HG03432 (cell line): Measurements from ENCODE around the gene GPRC5A.
A peak's percentile ranks its signal among the peaks of the same experiment; 100 is the strongest.

Source experiments
- ATAC-seq: cut with Tn5 transposase; IDR thresholded peaks from one replicate; pipeline ENCODE4 v1.9.1; 2021; ENCODE audit warnings: mild to moderate bottlenecking, moderate library complexity; ENCODE audit not compliant: unreplicated experiment

GPRC5A gene

DNA sequence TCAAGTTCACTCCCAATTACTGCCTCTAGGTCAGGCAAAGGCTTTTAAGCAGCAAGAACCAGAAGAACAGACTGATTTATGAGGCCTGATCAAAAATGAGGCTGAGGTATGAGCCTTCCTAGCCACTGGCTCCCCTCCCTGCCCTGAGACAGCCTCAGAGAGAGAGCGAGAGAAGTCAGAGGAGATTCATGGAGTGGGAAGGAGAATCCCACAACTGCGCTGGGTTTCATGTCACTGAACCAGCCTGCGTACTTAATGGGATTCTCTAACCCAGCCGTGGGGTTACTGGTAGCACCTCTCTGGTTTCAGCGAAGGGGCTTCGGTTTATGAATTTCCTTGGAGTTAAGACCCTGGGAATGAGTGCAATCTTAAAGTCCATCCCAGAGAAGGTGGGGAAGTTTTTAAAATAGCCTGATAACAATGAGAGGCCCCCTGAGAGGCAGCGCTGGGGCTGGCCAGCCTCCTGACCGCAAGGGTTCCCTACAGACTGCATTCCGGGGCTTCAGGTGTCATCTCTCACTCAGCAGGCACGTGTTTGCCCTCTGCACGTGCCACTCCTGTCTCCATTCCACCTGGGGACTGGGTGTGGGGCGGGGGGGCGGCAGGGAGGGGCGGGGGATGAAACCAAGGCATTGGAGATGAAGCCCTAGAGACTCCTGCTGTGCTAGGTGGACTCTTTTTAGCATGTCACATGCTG, 6.1 kb upstream of the GPRC5A start:
- ATAC-seq, result no peak

DNA sequence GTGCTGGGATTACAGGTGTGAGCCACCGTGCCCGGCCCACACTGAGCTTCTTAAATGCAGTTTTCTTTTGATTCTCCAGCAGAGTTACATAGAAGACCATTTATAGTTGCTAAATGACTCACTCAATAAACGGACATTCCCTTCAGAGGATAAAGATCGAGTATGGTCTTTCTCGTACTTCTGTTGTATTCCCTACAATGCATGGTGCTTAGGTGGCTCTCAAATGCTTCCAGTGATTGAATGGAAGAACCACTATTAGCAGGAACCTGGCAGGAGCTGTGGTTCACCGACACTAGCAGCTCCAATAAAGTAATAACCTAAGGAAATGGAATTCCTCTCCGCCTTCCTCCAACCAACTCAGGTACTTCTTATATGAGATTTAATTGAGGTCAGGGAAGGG, 3.9 kb upstream of the GPRC5A start:
- ATAC-seq, result no peak

DNA sequence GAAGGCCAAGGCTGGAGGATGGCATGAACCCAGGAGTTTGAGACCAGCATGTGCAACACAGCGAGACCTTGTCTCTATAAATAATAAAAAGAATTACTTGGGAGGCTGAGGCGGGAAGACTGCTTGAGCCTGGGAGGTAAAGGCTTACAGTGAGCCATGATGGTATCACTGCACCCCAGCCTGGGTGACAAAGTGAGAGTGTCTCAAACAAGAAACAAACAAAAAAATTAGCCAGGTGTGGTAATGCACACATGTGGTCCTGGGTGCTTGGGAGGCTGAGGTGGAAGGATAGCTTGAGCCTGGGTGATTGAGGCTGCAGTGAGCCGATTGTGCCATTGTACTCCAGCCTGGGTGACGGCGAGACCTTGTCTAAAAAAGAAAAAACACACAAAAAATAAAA, 1.7 kb upstream of the GPRC5A start:
- no peak for ATAC-seq

DNA sequence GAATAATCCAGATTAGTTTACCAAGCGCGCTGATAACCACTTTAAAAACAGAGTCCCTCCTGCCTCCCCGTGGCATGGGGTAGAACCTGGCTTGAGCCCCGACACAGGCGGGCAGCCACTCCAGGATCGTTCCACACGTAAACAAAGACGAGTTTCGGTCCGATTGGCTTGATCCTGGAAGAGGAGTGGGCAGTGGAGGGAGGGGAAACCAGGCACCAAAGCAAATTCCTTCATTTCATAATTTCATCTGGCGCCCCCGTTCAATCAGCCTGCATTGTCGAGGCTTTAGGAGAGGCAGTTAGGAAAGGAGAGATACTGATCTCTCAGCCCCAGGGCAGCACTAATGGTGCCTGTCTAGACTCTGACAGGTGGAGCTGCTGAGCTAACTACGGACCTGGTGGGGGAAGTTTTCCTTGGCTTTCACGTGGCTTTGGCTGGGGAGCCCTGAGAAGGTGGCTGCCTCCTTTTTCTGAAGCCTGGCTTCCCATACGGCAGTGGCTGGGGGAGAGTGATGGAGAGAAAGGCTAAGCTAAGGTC, 751 bp upstream of the GPRC5A start:
- ATAC-seq, result peak; percentile 68

DNA sequence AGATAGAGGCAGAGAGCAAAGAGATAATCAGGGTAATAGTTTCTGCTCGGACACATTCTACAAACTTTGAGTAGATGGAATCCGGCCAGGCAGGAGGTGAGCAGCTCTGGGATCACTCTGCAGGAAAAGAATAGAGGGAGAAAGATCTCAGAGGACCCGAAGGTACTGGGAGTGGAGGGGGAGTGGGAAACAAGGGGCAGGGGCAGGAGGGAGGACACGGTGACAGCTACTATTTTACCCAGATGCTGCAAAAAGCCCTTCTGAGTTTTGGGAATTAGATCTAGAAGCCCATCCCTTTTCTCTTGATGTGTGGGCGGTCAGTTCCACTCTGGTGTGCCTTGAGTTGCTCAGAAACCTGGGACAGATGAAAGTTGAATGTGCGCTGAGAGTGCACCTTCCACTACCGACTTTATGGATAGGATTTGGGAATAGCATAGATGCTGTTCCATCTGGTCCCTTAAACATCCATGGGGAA, 556 bp downstream of the GPRC5A start:
- ATAC-seq, result no peak

DNA sequence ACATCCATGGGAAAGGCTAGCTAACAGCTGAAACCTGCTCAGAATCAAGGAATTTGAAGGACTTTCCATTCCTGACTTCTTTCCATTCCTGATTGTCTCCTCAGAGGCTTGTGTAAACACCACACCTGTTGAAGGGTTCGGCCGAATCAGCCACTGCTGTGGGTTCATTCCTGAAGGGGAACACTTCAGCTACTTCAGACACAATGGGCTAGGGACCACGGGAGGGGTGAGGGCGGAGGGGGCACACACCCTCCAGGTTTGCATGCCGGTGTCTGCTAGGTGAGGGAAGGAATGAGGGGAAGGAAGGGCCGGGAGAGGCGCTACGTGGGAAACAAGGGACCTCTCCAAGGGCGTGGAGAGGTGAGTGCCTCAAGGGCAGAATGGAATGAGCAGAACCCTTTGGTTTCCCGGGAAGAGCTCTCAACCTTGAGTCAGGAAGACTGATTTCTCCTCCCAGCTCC, 1.3 kb downstream of the GPRC5A start:
- no peak for ATAC-seq

DNA sequence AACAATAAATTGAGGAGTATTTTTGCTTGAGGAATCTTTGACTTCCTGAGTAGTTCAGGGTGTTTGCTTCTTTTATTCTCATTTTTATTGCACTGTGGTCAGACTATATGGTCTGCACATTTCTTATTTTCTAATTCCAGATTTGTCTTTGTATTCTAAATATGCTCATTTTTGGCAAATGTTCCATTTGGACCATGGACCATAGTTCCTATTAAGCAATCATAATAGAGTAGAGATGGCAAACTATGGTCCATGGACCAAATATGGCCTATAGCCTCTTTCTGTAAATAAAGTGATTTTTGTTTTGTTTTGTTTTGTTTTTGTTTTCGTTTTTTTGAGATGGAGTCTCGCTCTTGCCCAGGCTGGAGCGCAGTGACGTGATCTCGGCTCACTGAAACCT, 2.1 kb downstream of the GPRC5A start:
- ATAC-seq, result no peak

DNA sequence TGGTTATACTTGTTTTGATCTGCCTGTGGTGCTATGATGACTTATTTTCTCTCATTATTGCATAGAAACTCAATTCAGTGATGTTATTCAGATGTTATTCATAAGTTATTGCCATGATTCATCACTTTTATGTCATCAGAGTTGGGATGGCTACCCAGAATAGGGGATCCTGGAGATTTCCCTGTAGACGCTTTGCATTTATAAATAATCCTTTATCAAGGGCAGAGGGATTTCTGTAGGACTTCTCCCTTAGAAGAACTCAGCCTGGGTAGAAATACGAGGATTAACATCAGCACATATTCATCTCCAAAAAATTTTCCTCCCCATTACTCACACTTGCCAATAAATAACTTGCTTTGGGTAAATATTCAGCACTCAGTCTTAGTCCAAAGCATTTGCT, 4.9 kb downstream of the GPRC5A start:
- no peak for ATAC-seq

DNA sequence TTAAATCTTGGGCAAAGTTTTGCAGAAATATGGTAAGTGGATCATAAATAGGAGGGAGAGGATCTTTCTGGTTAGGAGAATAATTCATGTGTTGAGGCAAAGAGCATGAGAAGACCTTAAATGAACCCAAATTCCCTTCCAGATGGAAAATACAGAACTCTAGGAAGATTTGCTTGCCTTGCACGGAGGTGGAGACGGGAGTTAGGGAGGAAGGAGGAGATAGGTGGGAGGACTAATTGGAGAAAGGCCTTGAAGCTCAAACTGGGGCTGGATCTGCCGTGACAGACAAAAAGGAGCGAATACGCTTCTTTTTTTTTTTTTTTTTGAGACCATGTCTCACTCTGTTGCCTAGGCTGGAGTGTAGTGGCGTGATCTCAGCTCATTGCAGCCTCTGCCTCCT, 5.9 kb downstream of the GPRC5A start:
- no peak for ATAC-seq

DNA sequence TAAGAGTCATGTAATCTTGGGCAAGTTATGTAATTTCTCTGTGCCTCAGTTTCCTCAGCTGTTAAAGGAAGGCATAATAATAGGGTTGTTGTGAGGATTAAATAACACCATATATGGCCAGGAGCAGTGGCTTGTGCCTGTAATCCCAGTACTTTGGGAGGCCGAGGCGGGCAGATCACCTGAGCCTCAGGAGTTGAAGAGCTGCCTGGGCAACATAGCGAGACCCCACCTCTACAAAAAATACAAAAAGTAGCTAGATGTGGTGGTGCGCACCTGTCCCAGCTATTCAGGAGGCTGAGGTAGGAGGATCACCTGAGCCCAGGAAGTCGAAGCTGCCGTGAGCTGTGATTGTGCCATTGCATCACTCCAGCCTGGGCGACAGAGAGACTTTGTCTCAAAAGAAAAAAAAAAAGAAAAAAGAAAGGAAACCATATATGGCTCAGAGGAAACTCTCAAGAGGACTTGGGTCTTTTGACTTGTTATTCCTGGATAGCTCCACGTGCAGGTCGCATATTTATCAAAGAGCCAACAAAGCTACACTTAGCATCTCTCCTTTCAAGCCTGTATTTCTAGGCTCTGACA, 6.9 kb downstream of the GPRC5A start:
- ATAC-seq, result no peak

DNA sequence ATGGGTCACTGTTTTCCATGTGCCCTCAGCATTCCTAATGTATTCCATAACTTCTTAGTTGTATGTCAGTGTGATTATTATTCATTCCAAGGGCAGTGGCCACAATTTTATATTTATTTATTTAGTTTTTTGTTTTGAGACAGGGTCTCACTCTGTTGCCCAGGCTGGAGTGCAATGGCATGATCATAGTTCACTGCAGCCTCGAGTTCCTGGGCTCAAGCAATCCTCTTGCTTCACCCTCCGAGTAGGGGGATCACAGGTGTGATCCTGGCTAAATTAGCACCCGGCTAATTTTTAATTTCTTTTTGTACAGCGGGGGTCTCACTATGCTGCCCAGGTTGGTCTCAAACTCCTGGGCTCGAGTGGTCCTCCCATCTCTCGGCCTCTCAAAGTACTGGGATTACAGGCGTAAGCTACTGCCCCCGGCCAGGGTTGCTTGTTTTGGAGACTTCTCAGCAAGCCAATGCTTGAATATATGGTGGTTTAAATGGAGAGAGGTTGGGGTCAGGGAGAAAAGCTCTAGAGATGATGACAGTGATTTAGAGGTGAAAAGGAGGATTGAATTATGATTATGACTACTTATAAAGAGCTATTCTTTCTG, 7.6 kb downstream of the GPRC5A start:
- no peak for ATAC-seq

DNA sequence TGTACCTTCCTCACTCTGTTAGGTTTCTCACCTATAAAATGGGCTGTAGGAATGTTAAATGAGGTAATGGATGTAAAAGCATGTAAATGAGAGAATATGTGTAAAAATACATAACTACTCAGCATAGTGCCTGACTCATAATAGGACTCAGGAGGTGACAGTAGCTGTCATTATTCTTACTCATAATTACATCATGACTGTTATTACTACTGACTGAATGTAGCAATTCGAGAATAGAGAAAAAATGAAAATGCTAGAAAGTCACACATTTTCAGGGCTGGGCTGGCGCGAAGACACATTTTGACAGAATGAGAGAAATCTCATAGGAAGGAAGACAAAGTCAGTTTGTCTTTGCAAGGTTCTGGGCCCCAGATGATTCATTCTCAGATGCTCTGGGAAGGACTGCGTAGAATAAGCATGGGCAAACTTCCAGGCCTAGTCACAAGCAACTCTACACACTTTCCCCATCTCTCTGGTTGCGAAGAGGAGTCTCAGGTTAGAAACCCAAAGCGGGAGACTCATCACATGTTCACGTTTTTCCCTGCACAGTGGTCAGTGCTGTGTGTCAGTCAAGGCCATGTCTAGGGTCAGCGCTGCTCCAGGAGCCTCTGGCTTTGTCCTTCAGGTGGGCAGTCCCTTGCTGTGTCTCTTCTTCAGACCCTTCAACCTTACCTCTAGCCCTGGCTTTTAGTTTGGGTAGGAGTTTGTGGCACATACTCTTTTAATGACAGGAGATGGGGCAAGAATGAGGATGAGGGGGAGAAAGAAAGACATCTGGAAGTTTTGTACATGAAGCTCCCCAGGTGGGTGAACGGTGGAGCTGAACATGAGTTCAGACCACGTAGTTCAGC, 8.4 kb downstream of the GPRC5A start:
- peak; percentile 86 for ATAC-seq

DNA sequence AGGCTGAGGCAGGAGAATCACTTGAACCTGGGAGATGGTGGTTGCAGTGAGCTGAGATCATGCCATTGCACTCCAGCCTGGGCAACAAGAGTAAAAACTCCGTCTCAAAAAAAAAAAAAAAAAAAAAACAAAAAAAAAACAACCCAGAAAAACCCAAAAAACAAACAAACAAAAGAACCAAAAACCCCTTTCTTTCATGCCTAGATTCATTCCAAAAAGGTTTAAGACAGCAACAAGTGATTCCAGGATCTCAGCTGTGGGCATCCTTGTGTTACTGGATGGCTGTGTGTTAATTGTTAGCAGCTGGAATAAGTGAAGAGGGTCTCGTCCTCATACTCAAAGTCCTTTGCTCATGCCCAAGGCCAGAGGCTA, 9.4 kb downstream of the GPRC5A start:
- no peak for ATAC-seq

DNA sequence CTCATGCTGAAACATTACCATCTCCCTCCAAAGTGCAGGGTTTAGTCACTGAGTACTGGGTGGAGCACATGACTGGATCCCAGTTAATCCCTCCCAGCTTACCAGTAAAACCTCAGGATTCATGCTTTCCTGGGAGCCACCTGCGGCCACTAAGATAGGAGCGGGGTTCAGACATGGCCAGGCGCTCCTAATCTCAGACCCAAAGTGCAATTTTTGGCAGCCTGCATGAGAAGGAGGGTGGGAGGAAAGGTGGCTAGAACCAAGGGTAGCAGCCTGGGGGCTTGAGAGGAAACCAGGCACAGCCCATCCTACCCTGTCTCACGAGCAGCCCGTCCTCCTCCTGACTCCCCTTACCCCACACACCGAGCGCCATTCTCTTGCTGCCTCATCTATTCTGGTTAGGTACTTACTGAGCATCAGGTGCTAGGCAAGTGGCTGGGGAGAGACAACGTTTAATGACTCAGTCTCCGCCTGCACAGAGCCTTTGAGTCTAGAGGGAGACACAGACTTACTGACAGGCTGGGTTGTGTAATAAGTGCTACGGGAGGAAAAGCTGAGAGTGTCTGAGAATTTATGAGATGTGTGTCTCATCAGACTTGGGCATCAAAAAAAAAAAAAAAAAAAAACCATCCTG, 9.9 kb downstream of the GPRC5A start:
- no peak for ATAC-seq

DNA sequence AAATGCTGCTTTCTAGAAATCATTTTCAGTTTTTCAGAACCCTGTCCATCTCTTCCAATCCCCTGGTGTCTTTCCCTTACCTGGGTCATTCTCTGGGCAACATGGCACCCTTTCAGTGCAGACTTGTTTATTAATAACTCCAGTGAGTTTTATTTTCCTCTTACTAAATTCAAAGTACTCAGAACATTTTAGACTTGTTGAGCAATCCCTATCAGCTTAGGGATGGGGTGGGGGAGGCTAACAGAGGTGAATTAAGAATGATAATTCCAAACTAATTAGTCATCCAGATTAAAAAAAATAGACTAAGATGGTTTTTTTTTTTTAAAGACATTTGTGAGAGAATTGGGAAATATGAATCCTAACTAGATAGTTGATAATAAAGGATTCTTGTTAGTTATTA, 10.7 kb downstream of the GPRC5A start:
- no peak for ATAC-seq

DNA sequence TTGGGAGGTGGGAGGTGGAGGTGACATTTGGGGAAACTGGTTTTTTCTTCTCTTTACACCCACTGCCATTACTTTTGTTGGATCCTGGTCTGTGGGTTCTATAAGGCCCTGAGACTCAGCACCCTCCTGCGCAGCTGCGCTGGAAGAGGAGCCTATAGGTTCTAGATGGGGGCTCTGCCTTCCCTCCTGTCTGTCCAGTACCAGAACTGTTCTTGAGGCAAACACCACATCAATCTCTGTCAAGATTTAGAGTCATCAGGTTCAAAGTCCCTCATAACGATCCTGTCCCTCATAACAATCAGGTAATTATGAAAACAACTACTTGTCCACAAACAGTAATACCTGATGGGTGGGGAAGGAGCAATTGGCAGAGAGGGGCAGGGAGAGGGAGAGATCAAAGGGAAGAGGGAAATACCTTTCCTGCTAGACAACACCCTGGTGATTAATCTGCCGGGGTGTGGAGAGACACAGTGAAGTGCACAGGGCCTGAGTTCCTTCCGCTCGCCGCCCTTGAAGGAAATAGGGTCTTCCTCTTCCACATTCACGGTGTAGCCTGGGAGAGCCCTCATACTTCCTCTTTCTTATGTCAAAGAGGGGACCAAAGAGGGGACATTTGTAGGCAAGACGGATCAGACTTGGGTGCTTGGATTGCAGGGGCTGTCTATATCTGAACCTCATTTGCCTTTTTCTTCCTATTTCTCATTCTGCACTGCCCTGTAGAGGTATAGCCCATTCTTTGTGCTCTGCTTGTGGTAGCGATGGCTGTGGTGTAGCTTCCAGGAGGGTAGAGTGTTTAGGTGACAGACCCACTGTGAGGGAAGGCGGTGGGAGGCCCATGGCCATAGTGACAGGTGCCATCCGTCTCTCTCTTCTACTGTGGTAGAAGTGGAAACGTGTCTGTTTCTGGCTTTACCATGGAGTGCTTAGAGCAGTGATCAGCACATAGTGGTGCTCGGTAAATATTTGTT, 12.6 kb downstream of the GPRC5A start:
- ATAC-seq, result no peak

DNA sequence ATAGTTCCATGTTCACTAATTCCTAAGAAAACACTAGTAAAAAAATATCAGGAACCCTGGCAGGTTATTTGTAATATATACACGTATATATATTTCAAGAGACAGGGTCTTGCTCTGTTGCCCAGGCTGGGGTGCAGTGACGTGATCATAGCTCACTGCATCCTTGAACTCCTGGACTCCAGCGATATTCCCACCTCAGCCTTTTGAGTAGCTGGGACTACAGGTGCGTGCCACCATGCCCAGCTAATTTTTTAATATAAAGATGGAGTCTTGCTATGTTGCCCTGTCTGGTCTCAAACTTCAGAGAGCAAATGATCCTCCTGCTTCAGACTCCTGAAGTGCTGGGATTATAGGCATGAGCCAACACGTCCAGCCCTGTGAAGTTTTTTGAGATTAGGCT, 16.2 kb downstream of the GPRC5A start:
- ATAC-seq, result no peak

DNA sequence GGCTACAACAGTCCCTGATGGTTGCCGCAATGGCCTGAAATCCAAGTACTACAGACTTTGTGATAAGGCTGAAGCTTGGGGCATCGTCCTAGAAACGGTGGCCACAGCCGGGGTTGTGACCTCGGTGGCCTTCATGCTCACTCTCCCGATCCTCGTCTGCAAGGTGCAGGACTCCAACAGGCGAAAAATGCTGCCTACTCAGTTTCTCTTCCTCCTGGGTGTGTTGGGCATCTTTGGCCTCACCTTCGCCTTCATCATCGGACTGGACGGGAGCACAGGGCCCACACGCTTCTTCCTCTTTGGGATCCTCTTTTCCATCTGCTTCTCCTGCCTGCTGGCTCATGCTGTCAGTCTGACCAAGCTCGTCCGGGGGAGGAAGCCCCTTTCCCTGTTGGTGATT, 16.9 kb downstream of the GPRC5A start:
- no peak for ATAC-seq

DNA sequence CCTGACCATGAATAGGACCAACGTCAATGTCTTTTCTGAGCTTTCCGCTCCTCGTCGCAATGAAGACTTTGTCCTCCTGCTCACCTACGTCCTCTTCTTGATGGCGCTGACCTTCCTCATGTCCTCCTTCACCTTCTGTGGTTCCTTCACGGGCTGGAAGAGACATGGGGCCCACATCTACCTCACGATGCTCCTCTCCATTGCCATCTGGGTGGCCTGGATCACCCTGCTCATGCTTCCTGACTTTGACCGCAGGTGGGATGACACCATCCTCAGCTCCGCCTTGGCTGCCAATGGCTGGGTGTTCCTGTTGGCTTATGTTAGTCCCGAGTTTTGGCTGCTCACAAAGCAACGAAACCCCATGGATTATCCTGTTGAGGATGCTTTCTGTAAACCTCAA, 17.3 kb downstream of the GPRC5A start:
- ATAC-seq, result no peak
